ENCODE results near the gene NT5C2.
"Not testable (repeated sequence)": the region's sequence is repeated elsewhere in the genome, so short reads cannot be mapped to it uniquely, and the experiment has no call there.

Gene NT5C2

GRCh38 chr10:103163766-103164403 lies 29.2 kb downstream of the NT5C2 start:
- not testable (repeated sequence) for DNase-seq (ENCODE audit: low spot score)

GRCh38 chr10:103157246-103157645 lies 35.8 kb downstream of the NT5C2 start:
- no peak for DNase-seq (ENCODE audit: low spot score)

- DNase-seq (ENCODE audit: low spot score), result no peak
Measured at GRCh38 chr10:103155471-103156085, 37.5 kb downstream of the NT5C2 start.

GRCh38 chr10:103154521-103155299 lies 38.4 kb downstream of the NT5C2 start:
- no peak for DNase-seq (ENCODE audit: low spot score)

GRCh38 chr10:103153302-103154197 lies 39.5 kb downstream of the NT5C2 start:
- DNase-seq (ENCODE audit: low spot score), result peak; percentile 88

DNA sequence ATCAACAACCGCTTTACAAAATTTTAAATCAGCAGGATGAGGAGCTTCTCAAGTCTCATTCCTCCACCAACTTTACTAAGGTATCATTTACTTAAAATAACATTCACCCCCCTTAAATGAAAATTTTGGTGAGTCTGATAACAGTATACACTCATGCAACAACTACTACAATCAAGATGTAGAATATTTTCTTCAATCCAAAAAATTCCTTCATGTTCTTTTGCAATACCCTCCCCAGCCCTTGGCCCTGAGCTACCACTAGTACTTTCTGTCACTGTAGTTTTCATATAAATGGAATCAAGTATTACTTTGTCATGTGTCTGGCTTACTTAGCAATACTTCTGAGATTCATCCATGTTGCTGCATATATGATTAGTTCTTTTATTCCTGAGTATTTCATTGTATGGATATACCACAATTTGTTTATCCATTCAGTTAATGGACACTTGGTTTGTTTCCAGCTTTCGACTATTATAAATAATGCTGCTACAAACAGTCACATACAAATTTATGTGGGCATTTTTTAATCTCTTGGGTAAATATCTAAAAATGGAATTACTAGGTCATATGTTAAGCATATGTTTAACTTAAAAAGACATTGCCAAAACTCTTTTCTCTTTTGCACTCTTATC lies 43.0 kb downstream of the NT5C2 start:
- DNase-seq (ENCODE audit: low spot score), result no peak

GRCh38 chr10:103147645-103148044 lies 45.4 kb downstream of the NT5C2 start:
- no peak for DNase-seq (ENCODE audit: low spot score)

- DNase-seq (ENCODE audit: low spot score), result no peak
Measured at GRCh38 chr10:103145860-103146466, 47.1 kb downstream of the NT5C2 start.

DNA sequence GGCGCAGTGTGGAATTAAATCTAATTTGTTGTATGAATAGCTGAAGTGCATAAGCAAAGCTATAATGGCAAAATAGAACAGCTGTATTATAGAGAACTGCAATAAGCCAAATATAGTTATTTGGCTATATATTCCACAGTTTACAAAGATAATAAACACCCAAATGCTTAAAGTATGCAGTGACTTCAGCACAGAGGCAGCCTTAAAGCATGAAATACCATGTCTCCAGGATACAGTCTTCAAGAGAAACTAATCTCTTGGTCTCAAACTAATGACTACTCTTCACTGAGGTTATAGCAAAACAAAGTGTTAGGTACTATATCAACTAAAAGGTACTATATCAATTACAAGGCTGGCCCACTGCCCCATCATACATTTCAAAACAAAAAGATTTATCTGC lies 48.0 kb downstream of the NT5C2 start:
- DNase-seq (ENCODE audit: low spot score), result no peak

DNA sequence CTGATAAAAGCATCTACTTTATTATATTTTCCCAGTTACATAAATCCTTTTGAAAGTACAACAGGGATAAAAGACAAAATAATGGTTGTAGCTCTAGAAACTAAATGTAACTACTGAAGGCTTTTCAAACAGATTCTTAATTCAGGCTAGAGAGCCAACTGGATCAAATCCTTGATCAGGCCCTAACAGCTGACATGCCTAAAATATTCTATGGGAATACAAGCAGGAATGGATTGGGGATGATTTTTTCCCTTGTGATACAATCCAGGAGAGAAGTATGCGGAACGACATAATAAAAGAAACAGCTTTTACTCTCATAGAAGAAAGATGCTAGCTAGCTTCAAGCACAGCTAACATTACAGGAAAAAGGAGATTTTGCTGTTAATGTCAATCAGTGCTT lies 49.0 kb downstream of the NT5C2 start:
- DNase-seq (ENCODE audit: low spot score), result no peak

- not testable (repeated sequence) for DNase-seq (ENCODE audit: low spot score)
Measured at GRCh38 chr10:103143641-103144040, 49.4 kb downstream of the NT5C2 start.

- DNase-seq (ENCODE audit: low spot score), result no peak
Measured at GRCh38 chr10:103141950-103142349, 51.1 kb downstream of the NT5C2 start.

GRCh38 chr10:103140469-103140868 lies 52.6 kb downstream of the NT5C2 start:
- no peak for DNase-seq (ENCODE audit: low spot score)

- no peak for DNase-seq (ENCODE audit: low spot score)
Measured at GRCh38 chr10:103139803-103140202, 53.3 kb downstream of the NT5C2 start.

DNA sequence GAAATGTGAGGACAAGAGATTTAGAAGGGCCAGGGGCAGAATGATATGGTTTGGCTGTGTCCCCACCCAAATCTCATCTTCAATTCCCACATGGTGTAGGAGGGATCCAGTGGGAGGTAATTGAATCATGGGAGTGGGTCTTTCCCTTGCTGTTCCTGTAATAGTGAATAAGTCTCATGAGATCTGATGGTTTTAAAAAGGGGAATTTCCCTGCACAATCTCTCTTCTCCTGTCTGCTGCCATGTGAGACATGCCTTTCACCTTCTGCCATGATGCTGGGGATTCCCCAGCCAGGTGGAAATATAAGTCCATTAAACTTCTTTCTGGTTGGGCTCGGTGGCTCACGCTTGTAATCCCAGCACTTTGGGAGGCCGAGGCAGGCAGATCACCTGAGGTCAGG lies 57.9 kb downstream of the NT5C2 start:
- DNase-seq (ENCODE audit: low spot score), result not testable (repeated sequence)

DNA sequence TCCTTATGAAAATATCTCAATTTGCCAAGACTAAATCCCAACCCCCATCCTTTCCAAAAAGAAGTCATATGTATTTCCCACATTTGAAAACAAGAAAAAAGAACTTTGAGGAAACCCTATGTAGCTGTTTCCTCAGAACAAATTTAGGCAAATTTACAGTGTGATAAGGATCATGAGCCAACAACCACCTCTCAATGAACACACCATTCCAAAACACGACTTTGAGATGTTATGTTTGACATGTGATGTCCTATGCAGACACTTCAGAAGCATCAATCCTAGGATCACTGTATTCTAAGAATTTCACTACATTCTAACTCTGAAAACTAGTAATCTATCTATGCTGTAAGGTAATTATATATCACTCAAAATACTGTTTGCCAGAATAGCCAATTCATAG lies 62.2 kb downstream of the NT5C2 start:
- no peak for DNase-seq (ENCODE audit: low spot score)

- DNase-seq (ENCODE audit: low spot score), result not testable (repeated sequence)
Measured at GRCh38 chr10:103130180-103130579, 62.9 kb downstream of the NT5C2 start.

- DNase-seq (ENCODE audit: low spot score), result no peak
Measured at GRCh38 chr10:103127241-103127640, 65.8 kb downstream of the NT5C2 start.

DNA sequence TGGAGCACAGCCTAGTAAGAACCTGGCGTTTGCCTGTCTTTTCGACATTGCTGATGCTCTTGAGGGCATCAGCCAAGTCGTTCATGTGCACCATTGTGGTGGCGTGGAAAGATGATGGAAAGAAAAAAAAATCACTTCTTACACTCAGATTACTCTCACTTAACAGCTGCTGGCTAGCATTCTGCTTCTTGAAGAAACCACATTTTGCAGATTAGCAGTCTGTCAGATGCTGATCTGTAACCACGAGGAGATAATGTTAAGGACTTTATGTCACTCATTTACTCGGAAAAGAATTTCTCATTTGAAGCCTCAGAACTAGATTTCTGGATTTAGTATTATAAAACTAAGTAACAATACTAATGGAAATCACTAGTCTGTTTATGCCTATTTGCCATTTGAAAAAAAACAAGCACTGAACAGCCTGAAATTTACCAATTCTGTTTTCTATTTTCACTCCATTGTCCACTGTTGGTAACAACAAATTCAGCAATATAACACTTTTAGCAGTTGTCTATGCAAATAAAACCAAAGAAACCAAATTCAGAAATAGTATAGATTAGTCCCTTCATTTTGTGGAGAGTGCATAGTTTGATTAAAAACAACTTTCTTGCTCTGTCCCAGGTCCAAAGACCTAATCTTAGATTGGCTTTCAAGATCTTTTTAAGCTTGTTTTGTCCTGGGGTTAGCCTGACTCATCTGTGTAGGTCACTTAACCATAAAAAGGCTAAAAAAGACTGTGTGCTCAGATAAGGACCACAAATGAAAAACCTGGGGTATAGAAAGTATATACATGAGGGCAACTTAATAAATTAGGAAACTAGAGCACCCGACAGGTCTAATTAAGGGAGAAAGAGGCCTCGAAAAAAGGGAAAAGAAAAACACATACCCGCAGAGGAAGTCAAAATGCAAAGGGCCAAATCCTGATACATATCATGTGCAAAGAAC lies 67.5 kb downstream of the NT5C2 start:
- DNase-seq (ENCODE audit: low spot score), result no peak
